GM12892 (cell line): ENCODE data around the gene DES.

Source experiments
- POLR2A ChIP-seq: IDR thresholded peaks from 2 replicates; pipeline ENCODE4 v1.6.1; 2011; ENCODE audit warnings: low read depth, low read length, control low read depth
- POLR2AphosphoS5 ChIP-seq: IDR thresholded peaks from 2 replicates; pipeline ENCODE4 v1.6.1; 2011; ENCODE audit warnings: low read depth, low read length, control low read depth
- TAF1 ChIP-seq: IDR thresholded peaks from 2 replicates; pipeline ENCODE4 v1.6.1; 2011; ENCODE audit warnings: low read depth, mild to moderate bottlenecking, control low read depth, low read length, borderline replicate concordance

DNA sequence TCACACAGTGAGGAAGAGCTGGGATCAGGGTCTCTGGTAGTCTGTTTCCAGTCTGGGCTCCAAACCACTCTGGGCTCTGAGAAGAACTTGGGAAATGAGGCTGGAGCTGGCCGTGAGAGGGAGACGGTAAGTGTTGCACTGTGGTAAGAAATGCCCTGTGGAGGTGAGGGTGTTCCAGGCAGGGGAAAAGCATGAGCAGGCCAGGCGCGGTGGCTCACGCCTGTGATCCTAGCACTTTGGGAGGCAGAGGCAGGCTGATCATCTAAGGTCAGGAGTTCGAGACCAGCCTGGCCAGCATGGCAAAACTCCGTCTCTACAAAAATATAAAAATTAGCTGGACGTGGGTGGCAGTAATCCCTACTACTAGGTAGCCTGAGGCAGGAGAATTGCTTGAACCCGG, 14.3 kb upstream of the DES start:
- TF ChIP-seq POLR2A (no peak), POLR2AphosphoS5 (no peak), TAF1 (no peak)
